Daoy (cell line): Measurements from ENCODE around the gene CCDC92B. TPM values are rescaled to one million over a fixed set of nuclear protein-coding genes. Genes with fewer than 3 reads are reported as not detected.
A peak's percentile ranks its signal among the peaks of the same experiment; 100 is the strongest.

Experiments used
- DNase-seq: peaks from one replicate; pipeline ENCODE4 v3.0.0-alpha.2; 2015; ENCODE audit warnings: low read depth
- total RNA-seq: library from RNA; depleted of rRNA; stranded (reverse); fragments of >200 nt; shearing (Covaris generic); gene quantifications from 2 replicates; pipeline ENCODE4 v1.2.3, GENCODE V29; 2014

The CCDC92B gene
- total RNA-seq, 1 experiment from 2014 or later = not detected

- DNase-seq = no peak
These were observed 29.0 kb upstream of the CCDC92B start for GRCh38 chr17:2778489-2778888.

- no peak for DNase-seq
These were observed 27.9 kb upstream of the CCDC92B start for GRCh38 chr17:2777242-2777867.

DNA sequence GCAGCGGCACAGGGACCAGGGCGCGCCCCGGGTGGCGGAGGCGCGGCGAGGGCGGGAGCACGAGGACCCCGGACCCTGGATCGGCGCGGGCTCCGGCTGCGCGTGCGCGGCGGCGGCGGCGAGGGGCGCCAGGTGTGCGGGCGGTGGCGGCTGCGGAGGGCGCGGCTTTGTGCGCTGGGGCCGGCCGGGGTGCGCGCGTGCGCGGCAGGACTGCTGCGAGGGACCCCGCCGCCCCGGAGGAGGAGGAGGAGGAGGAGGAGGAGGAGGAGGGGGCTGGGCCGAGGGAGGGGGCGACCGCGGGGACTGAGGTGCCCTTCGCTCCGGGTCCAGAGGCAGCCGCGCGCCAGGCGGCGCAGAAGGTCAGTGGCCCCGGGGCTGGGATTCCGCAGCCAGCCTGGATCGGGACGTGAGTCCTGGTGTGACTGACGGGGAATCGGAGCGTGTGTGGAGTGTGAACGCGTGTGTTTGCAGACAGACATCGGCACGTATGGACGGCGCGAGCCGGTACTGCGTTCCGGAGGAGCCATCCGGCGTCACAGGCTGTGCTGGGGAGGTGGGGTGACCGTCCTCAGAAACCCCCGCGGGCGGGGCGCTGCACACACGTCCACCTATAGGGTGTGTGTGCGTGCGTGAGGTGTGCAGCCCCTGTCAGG is 27.3 kb upstream of the CCDC92B start:
- DNase-seq = no peak

DNA sequence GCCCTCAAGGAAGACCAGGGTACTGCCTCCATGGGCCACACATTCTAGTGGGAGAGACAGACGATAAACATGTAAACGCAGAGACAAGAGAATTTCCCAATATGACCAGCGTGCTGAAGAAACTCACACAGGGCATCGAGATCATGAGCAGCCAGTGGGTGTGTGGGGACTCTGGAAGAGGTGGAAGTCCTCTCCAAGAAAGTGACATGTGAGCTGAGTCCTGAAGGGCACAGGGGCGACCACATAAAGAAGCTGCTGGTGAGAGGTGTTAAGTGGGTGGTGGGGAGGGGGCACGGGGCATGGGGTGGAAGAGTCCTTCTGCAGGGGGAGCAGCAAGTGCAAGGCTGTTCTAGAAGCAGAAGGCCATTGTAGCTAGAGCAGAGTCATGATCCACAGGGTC is 25.8 kb upstream of the CCDC92B start:
- DNase-seq = no peak

DNA sequence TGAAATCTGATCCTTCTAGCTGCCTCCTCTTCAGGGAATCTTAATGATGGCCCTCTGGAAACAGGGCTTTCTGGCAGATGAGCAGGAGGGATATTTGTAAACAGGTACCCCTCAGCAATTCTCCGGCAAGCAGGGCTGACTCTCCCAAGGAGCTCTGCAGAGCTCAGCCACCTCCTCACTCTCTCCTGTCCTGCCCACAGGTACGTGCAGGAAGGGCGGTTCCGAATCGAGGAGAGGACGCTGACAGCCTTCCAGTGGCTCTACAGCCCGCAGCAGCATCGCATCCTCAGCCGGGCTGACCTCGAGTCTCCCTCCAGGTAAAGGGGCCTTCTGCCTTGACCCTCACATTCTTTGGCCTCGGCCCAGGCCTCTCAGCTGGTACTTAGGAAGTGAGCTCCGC is 20.7 kb upstream of the CCDC92B start:
- DNase-seq = no peak

DNA sequence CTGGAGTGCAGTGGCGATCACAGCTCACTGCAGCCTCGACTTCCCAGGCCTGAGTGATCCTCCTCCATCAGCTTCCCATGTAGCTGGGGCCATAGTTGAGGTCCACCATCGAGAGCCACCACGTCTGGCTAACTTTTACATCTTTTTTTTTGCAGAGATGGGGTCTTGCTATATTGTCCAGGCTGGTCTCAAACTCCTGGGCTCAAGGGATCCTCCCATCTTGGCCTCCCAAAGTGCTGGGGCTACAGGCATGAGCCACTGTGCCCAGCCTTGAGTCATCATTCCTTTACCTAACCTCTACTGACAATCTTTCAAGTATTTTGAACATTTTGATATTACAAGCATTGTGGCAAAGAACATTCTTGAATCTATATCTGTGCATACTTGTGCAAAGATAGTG is 9.4 kb upstream of the CCDC92B start:
- no peak for DNase-seq

DNA sequence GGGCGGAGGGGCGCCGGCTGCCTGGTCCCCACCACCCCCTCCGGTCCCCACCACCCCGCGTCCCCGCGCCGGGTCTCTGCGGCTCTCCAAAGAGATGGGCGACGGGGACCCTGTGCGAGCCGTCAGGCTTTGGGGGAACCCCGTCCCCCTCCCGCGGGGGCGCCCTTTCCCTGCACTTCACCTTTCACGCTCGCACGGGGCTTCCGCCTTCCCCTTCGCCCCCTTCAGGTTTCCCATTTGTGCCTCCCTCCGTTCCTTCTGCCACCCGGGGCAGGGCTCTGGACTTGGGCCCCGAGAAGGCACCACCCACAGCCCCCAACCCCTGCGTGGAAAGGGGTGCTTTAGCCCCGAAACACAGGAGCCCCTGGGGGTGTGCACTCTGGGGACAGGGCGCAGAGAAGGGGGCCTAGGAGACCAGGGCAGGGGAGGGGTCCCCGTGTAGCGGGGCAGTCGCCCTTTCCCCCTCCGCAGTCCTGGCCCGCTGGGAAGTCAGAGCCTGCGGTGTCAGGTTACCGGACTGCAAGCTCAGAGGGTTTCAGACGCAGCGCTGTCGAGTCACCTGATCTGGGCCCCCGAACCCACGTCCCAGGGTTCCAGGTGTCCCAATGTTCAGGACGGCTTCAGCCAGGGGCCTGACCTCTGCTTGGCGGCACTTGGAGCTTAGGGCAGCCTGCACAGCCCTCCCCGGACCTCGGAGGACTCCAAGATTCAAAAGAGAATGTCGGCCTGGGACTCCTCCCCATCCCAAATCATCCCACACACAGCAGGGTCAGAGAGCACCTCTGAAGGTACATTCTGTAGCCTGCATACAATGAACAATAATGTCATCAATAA is 6.7 kb upstream of the CCDC92B start:
- peak; percentile 36 for DNase-seq

- no peak for DNase-seq
These were observed 2.0 kb upstream of the CCDC92B start for GRCh38 chr17:2751491-2751890.

DNA sequence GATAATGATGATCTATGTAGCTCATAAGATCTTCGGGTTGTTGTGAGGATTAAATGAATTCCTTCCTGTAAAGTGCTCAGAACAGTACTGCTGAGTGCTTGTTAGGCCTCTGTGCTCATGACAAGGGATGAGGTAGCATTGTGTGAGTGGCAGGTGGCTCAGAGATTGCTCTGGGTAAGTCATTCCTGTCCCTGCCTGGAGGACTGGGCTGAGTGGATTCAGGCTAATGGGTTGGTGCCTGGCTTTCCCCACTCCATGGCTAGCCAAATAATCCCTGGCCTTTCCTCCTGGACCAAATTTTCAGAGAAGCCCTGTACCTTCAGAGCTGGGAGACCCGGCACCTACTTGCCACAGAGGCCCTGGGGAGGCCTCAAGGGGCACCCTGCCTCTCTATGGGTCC is 1.3 kb upstream of the CCDC92B start:
- no peak for DNase-seq

- DNase-seq = peak; percentile 86
These were observed 331 bp upstream of the CCDC92B start for GRCh38 chr17:2749784-2750181.

DNA sequence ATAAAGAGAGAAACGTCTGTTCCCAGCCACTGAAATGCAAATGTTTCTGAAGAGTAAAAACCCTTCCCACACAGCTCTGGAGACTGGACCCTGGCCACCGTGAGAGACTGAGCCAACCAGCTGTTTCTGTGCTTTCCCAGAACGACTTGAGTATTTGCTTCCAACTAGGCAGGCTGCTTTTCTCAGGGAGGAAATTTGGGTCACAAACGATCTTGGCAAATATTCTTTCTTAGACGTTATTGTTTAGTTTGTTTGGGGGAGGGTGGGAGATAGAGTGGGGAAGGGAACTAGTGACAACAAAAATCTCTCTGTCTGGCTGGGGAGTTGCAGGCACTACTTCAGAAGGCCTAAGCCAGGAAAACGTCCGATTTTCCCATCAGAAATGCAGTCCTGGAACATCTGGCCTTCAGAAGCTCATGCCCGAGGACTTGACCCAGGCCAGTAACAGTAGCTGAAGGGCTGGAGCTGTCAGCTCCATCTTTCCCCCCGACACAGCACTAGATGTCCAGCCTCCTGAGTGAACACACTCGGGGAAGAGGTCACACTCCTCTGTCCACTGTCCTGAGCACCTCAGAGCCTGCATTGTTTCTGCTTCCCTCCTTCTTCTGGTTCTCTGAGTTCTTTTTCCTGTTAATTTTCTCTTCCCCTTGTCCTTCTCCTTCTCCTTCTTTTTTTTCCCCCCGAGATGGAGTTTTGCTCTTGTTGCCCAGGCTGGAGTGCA is 4.0 kb downstream of the CCDC92B start:
- no peak for DNase-seq

DNA sequence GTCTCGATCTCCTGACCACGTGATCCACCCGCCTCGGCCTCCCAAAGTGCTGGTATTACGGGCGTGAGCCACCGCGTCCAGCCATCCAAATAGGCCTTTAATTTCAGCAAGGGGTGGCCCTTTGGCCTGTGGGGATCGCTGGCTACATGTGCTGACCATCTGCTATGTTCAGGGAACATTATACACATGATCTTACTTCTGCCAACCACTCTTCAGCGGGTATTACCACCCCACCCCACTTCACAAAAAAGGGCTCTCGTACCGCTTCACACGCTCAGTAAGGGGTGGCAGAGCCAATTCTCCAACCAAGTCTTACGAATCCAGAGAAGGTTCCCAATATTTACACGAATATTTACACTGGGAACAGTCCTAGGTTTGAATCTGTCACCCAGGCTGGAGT is 11.8 kb downstream of the CCDC92B start:
- DNase-seq = no peak

DNA sequence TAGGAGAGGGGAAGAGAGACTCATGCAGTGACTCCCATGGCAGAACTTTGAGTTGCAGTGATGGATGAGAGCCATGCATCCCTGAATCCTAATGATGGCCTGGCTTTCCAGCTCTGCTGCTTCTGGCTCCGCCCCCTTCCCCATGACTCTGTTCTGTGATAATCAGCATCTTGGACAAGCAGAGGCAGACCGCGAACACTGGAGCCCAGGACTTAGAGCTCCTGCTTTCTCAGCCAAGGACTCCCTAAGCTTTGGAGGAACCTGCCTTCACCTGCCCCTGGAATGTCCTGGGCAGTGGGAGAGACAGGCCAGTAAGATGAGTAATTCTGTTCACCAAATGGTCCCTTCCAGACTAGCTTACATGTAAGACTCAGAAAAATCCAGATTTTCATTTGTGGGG is 12.5 kb downstream of the CCDC92B start:
- DNase-seq = no peak

DNA sequence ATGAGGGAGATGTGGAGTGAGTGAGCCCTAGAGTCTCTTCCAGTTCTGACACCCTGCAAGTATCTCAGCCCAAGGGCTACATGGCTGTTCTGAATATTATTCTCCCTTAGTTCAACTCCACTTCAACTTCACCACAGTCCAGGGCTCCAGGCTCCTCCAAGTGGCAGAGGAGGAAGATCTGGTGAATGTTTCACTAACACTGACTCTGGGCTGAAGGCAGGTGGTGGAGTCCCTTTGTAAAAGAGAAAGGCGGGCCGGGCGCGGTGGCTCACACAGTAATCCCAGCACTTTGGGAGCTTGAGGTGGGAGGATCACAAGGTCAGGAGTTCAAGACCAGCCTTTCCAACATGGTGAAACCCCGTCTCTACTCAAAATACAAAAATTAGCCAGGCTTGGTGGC is 13.6 kb downstream of the CCDC92B start:
- no peak for DNase-seq

DNA sequence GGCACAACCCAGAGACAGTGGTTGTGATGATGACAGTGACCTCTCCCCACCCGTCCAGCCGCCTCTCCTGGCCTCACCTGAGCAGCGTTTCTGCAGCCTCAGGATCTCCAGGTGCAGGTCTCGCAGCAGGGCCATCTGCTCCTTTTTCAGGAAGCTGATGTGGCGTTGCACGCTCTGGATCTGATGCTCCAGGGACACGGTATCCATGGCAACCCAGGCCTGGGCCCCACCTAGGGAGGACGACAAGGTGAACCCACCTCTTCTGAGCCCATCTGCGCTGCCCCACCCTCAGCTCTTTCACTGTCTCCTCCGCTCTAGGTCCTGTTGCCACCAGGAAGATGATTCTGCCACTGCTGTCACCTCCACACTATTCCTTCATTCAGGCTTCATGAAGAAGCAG is 14.5 kb downstream of the CCDC92B start:
- no peak for DNase-seq

DNA sequence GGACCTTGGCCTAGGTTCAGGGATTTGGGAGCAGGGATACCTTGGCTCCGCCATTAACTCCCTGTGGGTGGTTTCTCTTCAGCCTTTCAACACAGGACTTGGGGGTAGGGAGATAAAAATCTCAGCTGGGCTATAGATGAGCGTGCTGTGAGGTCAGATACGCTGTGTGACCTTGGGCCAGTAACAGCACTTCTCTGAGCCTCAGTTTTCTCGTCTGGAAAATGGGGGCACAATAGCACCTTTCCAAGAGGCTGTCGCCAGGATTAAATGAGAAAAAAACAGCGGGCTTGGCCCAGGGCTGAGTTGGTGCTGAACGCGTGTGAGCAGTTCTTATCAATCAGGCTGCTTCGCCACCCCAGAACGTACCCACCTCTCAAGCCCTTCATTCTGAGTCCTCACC is 17.6 kb downstream of the CCDC92B start:
- no peak for DNase-seq

DNA sequence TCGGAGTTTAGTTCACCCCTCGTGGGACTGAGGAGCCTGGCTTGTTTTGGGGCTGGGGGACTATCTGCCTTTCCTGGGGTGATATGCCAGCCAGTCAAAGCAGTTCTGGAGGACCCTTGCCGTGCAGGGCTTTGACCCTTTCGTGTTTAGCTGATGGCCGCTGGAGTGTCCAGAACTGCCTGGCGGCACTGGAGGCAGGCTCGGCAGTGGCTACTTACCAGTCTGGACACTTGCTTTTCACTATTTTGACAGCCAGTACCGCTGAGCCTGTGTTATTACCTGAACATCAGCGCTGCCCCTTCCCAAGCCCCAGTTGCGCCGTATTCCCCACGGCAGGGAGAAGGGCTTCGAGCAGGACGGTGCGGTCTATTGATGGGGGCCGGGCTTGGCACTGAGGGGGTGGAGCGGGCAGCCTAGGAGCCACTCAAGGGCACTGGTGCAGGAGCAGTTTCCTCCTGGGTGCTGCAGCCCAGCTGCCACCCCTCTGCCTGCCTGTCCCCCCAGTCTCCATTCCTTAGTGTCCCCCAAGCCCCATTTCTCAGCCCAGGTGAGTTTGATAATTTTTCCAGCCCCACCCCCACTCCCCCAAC is 18.6 kb downstream of the CCDC92B start:
- no peak for DNase-seq

GRCh38 chr17:2724784-2725164 is 24.7 kb downstream of the CCDC92B start:
- peak; percentile 72 for DNase-seq

DNA sequence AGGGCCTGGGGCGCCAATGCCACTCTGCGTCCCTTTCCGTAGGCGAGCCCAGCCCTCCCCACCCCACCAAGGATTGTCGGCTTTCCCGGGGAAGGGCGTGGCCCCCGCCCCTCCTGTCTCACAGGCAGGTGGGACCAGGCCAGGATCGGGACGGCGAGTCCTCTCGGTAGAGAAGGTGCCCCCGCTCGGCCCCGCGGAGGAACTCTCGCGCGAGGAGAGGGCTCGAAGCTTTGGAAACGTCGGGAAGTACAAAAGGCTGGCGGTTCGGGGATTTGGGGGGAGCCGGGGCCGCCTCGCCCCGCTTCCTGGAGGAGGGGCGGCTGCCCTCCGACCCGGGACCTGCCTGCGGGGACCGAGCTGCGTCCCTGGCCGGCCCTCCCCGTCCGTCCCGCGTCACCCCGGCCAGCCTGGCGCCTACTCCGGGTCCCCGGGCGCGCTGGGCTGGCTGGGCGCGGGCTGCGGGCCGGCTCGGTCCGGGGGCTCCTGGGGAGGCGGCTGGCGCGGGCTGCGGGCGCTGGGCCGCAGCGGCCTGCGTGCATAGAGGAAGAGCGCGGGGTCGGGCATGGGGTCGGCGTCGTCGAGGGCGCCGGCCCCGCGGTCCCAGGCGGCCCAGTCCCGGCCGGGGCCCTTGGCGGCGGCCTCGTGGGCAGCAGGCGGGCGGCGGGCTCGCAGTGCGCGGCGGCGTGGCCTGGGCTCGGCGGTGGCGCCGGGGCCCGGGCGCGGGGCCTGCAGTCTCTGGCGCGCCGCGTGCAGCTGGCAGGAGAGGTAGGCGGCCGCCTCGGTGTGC is 25.3 kb downstream of the CCDC92B start:
- peak; percentile 51 for DNase-seq

DNA sequence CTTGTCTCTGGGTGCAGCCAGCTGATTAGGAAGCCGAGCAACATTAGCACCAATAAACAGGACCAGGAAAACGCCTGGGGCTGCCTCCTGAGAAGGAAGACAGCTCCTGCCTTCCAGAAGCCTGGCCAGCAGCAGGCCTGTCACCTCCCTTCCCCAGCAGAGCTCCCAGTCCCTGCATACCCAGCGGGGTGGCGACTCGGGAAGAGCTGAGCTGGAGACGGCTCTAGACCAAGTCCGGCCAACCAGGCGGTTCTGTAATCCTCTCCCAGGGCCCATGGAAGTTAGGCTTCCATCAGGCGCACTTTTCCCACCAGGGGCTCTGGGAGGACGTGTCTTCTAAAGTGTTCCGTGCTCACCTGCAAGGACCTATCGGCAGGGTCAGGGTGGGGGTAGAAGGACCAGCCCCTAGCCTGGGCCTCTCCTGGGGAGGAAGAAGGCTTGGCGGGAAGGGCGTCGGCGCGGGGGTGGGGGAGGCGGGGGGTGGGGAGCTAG is 25.9 kb downstream of the CCDC92B start:
- DNase-seq = peak; percentile 28

- no peak for DNase-seq
These were observed 26.8 kb downstream of the CCDC92B start for GRCh38 chr17:2722611-2723010.
